BJ (cell line): ENCODE data around the gene TRABD. TPM values are rescaled to one million over a fixed set of nuclear protein-coding genes. Genes with fewer than 3 reads are reported as not detected.

ENCODE experiments used
- CTCF ChIA-PET: fragments of 350-600 bp; formaldehyde crosslinking; extraction: SDS; loops from one replicate; lab custom pipeline; 2021; ENCODE audit warnings: antibody characterized with exemption, inconsistent platforms; lab: Yijun Ruan, JAX
- POLR2A ChIA-PET: fragments of 300-600 bp; sonication (Branson Sonifier 250); formaldehyde crosslinking; extraction: SDS; loops from one replicate; lab custom pipeline; 2021; ENCODE audit warnings: antibody characterized with exemption; lab: Charles Lee
- DNase-seq: peaks from one replicate; pipeline ENCODE4 v3.0.0-alpha.2; 2011; ENCODE audit warnings: low read depth
- H3K27me3 ChIP-seq: 2 replicates; pipeline ENCODE4 v1.6.0; 2011; ENCODE audit warnings: low read length; ENCODE audit not compliant: control insufficient read depth, insufficient read depth
- H3K36me3 ChIP-seq: 2 replicates; pipeline ENCODE4 v1.5.1; 2011; ENCODE audit warnings: low read length; ENCODE audit not compliant: control insufficient read depth, insufficient read depth
- H3K4me3 ChIP-seq: 2 replicates; pipeline ENCODE4 v1.5.1; 2011; ENCODE audit warnings: low read depth, mild to moderate bottlenecking, control low read depth, low read length
- CTCF ChIP-seq: IDR thresholded peaks from 2 replicates; pipeline ENCODE4 v1.5.1; 2011; ENCODE audit warnings: low read depth, mild to moderate bottlenecking, control low read depth, inconsistent platforms, low read length, moderate library complexity; ENCODE audit not compliant: insufficient read depth
- polyA plus RNA-seq: library from polyadenylated mRNA; depleted of rRNA; stranded (reverse); fragments of >200 nt; gene quantifications from 2 replicates; pipeline ENCODE4 v1.2.3, GENCODE V29; 2011

TRABD gene
- polyA plus RNA-seq, 1 experiment, result 31.5 TPM

GRCh38 chr22:50193621-50194020, 7.9 kb downstream of the TRABD start:
- no peak for DNase-seq
- TF ChIP-seq CTCF, result no peak
- Histone ChIP-seq H3K4me3 (no peak overlapping the region), H3K27me3 (no peaks in the 10 kb centered on the region), H3K36me3 (peaks cover 37% of the 10 kb centered on the region)
- ChIA-PET CTCF (no interaction called here), POLR2A (no interaction called here)

DNA sequence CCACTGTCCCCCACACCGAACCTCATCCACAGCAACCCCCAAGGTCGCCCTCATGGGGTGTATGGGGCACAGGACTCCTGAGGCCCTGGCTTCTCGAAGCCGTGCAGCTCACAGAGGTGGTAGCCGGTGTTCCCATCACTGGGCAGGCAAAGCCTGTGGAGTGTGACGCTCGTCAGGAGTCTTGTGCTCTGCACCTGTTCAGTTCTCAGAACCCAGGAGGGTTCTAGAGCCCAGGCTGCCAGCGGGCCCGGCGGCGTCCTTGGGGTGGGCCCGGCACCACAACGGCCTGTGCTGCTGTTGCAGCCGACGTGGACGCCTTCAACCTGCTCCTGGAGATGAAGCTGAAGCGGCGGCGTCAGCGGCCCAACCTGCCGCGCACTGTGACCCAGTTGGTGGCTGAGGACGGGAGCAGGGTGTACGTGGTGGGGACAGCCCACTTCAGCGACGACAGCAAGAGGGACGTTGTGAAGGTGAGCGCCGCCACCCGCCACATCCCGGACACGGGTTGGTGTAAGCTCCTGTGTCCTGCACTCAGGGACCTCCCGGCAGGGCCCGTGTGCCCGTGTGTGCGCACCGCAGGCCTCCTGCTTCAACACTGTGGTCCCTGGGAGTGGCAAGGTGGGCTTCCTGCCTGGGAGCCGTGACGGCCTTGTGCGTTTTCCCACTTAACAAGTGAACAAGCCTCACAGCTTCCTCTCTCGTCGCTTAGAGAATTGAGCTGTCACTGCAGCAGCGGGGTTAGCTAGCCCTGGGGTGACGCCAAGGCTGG, 8.5 kb downstream of the TRABD start:
- ChIA-PET CTCF (interaction anchor here (1.0 kb wide), 1 partner anchor 15 kb away, joined by 3 read pairs; no protein-coding TSS in a partner anchor), POLR2A (no interaction called here)
- no peak for TF ChIP-seq CTCF
- no peak for DNase-seq
- no peaks in the 10 kb centered on the region for H3K27me3 ChIP-seq
- peaks cover 35% of the 10 kb centered on the region for H3K36me3 ChIP-seq
- no peak overlapping the region for H3K4me3 ChIP-seq

GRCh38 chr22:50196256-50196655, 10.5 kb downstream of the TRABD start:
- POLR2A ChIA-PET, result no interaction called here
- TF ChIP-seq CTCF, result no peak
- DNase-seq, result no peak
- Histone ChIP-seq H3K27me3 (no peaks in the 10 kb centered on the region), H3K4me3 (no peak overlapping the region), H3K36me3 (peaks cover 35% of the 10 kb centered on the region)
- CTCF ChIA-PET, result no interaction called here

DNA sequence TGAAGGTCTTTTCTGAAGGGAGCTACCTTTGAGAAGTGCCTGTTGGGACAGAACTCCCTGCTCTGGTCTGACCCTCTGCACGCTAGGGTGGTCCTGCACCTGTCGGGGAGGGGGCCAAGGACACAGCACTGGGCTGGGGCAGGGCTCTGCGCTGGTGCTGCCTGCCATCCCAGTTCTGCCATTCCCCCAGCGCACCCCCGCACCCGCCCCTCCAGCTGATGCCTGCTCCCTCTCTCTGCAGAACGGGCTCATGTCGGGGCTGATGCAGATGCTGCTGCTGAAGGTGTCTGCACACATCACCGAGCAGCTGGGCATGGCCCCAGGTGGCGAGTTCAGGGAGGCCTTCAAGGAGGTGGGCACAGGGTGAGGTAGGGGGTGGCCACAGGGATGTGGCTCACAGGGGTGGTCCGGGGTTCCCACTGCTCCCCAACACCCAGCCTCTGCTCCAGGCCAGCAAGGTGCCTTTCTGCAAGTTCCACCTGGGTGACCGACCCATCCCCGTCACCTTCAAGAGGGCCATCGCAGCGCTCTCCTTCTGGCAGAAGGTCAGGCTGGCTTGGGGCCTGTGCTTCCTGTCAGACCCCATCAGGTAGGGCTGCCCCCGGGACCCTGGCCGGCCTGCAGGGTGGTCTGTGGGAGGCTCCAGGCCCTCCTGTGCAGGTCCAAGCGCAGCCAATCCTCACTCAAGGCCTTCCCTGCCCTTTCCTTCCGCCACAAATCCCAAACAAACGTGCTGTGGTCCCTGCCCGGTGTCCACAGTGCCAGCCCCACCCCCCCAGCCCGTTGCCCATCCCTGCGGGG, 11.5 kb downstream of the TRABD start:
- no peak for DNase-seq
- Histone ChIP-seq H3K36me3 (peaks cover 35% of the 10 kb centered on the region), H3K4me3 (no peak overlapping the region), H3K27me3 (no peaks in the 10 kb centered on the region)
- CTCF ChIA-PET, result no interaction called here
- no peak for TF ChIP-seq CTCF
- POLR2A ChIA-PET, result no interaction called here

DNA sequence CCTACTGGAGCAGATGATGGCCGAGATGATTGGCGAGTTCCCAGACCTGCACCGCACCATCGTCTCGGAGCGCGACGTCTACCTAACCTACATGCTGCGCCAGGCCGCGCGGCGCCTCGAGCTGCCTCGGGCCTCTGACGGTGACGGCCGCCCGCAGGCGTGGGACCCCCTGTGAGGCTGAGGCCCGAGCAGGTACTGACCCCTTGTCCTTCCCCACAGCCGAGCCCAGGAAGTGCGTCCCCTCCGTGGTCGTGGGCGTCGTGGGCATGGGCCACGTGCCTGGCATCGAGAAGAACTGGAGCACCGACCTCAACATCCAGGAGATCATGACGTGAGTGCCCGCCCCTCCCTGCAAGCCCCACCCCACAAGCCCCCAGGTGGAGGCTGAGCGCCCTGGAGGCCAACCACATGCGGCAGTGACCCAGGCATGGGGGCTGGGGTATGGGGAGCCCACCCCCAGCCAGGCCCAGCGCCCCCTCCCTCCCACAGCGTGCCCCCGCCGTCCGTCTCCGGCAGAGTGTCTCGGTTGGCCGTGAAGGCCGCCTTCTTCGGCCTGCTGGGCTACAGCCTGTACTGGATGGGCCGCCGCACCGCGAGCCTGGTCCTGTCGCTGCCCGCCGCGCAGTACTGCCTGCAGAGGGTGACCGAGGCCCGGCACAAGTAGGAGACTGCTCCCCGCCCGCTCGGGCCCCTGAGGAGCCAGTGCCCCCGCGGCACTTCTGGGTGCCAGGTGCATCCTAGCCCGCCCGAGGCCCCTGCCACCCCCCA, 12.3 kb downstream of the TRABD start:
- no peak for DNase-seq
- H3K36me3 ChIP-seq, result peaks cover 35% of the 10 kb centered on the region
- no peak overlapping the region for H3K4me3 ChIP-seq
- TF ChIP-seq CTCF, result no peak
- H3K27me3 ChIP-seq, result no peaks in the 10 kb centered on the region
- ChIA-PET POLR2A (no interaction called here), CTCF (no interaction called here)
